CD4-positive, alpha-beta T cell treated with Interleukin-1 beta for 1 hour (primary cell): ENCODE measurements around the gene RSU1.

Experiments used
- DNase-seq, 2 donors: peaks; one replicate each; pipeline ENCODE4 v3.0.0-alpha.2; 2020 to 2022

Gene RSU1

GRCh38 chr10:16820421-16820820, 3.2 kb upstream of the RSU1 start:
- no peak for DNase-seq

GRCh38 chr10:16820018-16820417, 2.8 kb upstream of the RSU1 start:
- no peak for DNase-seq

GRCh38 chr10:16819436-16819835, 2.2 kb upstream of the RSU1 start:
- DNase-seq: no peak

GRCh38 chr10:16819026-16819425, 1.8 kb upstream of the RSU1 start:
- DNase-seq: no peak

GRCh38 chr10:16816830-16817124, 447 bp downstream of the RSU1 start:
- DNase-seq: no peak

GRCh38 chr10:16816171-16816570, 1.1 kb downstream of the RSU1 start:
- no peak for DNase-seq

GRCh38 chr10:16814012-16814411, 3.2 kb downstream of the RSU1 start:
- DNase-seq: no peak

- DNase-seq: no peak
These were observed 4.5 kb downstream of the RSU1 start for GRCh38 chr10:16812676-16813075.

GRCh38 chr10:16811765-16812164, 5.5 kb downstream of the RSU1 start:
- no peak for DNase-seq

GRCh38 chr10:16811292-16811691, 5.9 kb downstream of the RSU1 start:
- DNase-seq: no peak

- peak; percentile 44 to 57 for DNase-seq
These were observed 8.0 kb downstream of the RSU1 start for GRCh38 chr10:16809074-16809718.

- no peak for DNase-seq
These were observed 13.1 kb downstream of the RSU1 start for GRCh38 chr10:16804123-16804522.

GRCh38 chr10:16803464-16803863, 13.8 kb downstream of the RSU1 start:
- no peak for DNase-seq

- DNase-seq: no peak
These were observed 17.6 kb downstream of the RSU1 start for GRCh38 chr10:16799621-16800020.

- DNase-seq: no peak
These were observed 18.7 kb downstream of the RSU1 start for GRCh38 chr10:16798571-16798970.

GRCh38 chr10:16795410-16796073, 21.7 kb downstream of the RSU1 start:
- DNase-seq: no peak

- DNase-seq: no peak
These were observed 23.2 kb downstream of the RSU1 start for GRCh38 chr10:16794005-16794404.

GRCh38 chr10:16792675-16793074, 24.5 kb downstream of the RSU1 start:
- no peak for DNase-seq

- no peak for DNase-seq
These were observed 27.5 kb downstream of the RSU1 start for GRCh38 chr10:16789765-16790164.

GRCh38 chr10:16789261-16789660, 28.0 kb downstream of the RSU1 start:
- no peak for DNase-seq

- DNase-seq: no peak
These were observed 28.4 kb downstream of the RSU1 start for GRCh38 chr10:16788778-16789177.

GRCh38 chr10:16788125-16788524, 29.1 kb downstream of the RSU1 start:
- peak; percentile 10 to 55 for DNase-seq

GRCh38 chr10:16787361-16787791, 29.8 kb downstream of the RSU1 start:
- DNase-seq: peak; percentile 73 to 88

GRCh38 chr10:16780338-16780880, 36.8 kb downstream of the RSU1 start:
- no peak for DNase-seq
